ENCODE data around the gene THEM4.

The THEM4 gene

GRCh38 chr1:151847867-151848596, 61.3 kb downstream of the THEM4 start:
- Histone ChIP-seq H3K27ac (ENCODE audit: low read length) (no peak overlapping the region), H3K36me3 (ENCODE audit: control insufficient read depth, insufficient read depth, low read length) (no peaks in the 10 kb centered on the region), H3K27me3 (ENCODE audit: control insufficient read depth, insufficient read depth, low read length) (no peaks in the 10 kb centered on the region), H3K9me3 (ENCODE audit: control insufficient read depth, insufficient read depth, low read length) (no peaks in the 10 kb centered on the region), H3K4me1 (ENCODE audit: control insufficient read depth, insufficient read depth, low read length) (peaks cover 4% of the 10 kb centered on the region; the same call in 1 of the 2 replicates), H3K4me3 (ENCODE audit: low read length) (no peak overlapping the region)
- DNase-seq (ENCODE audit: low read depth, low spot score): no peak
- no CpG with 5 or more reads among the region's 11 CpGs for WGBS (ENCODE audit: insufficient coverage, insufficient read length)

GRCh38 chr1:151846686-151847237, 62.5 kb downstream of the THEM4 start:
- WGBS (ENCODE audit: insufficient coverage, insufficient read length): no CpG with 5 or more reads among the region's 8 CpGs
- H3K4me3 ChIP-seq (ENCODE audit: low read length): no peak overlapping the region
- H3K27ac ChIP-seq (ENCODE audit: low read length): no peak overlapping the region
- no peaks in the 10 kb centered on the region; the same call in 1 of the 2 replicates for H3K27me3 ChIP-seq (ENCODE audit: control insufficient read depth, insufficient read depth, low read length)
- no peak for DNase-seq (ENCODE audit: low read depth, low spot score)
- H3K36me3 ChIP-seq (ENCODE audit: control insufficient read depth, insufficient read depth, low read length): no peaks in the 10 kb centered on the region
- H3K9me3 ChIP-seq (ENCODE audit: control insufficient read depth, insufficient read depth, low read length): no peaks in the 10 kb centered on the region
- peaks cover 4% of the 10 kb centered on the region; the same call in 1 of the 2 replicates for H3K4me1 ChIP-seq (ENCODE audit: control insufficient read depth, insufficient read depth, low read length)

- no peak overlapping the region for H3K27ac ChIP-seq (ENCODE audit: low read length)
- DNase-seq (ENCODE audit: low read depth, low spot score): no peak
These were observed 63.2 kb downstream of the THEM4 start for GRCh38 chr1:151846062-151846568.

GRCh38 chr1:151843398-151843797, 65.9 kb downstream of the THEM4 start:
- no peak for DNase-seq (ENCODE audit: low read depth, low spot score)
- no peak overlapping the region for H3K27ac ChIP-seq (ENCODE audit: low read length)
- WGBS (ENCODE audit: insufficient coverage, insufficient read length): no CpG with 5 or more reads among the region's 2 CpGs
- H3K9me3 ChIP-seq (ENCODE audit: control insufficient read depth, insufficient read depth, low read length): no peaks in the 10 kb centered on the region
- no peak overlapping the region for H3K4me3 ChIP-seq (ENCODE audit: low read length)
- H3K36me3 ChIP-seq (ENCODE audit: control insufficient read depth, insufficient read depth, low read length): no peaks in the 10 kb centered on the region
- H3K27me3 ChIP-seq (ENCODE audit: control insufficient read depth, insufficient read depth, low read length): no peaks in the 10 kb centered on the region; the same call in 1 of the 2 replicates
- H3K4me1 ChIP-seq (ENCODE audit: control insufficient read depth, insufficient read depth, low read length): peaks cover 4% of the 10 kb centered on the region; the same call in 1 of the 2 replicates

More at GRCh38 chr1:151846062-151846568, 63.2 kb downstream of the THEM4 start:
- H3K9me3 ChIP-seq (ENCODE audit: control insufficient read depth, insufficient read depth, low read length): no peaks in the 10 kb centered on the region
- no peaks in the 10 kb centered on the region for H3K36me3 ChIP-seq (ENCODE audit: control insufficient read depth, insufficient read depth, low read length)
- peaks cover 4% of the 10 kb centered on the region; the same call in 1 of the 2 replicates for H3K4me1 ChIP-seq (ENCODE audit: control insufficient read depth, insufficient read depth, low read length)
- no peaks in the 10 kb centered on the region; the same call in 1 of the 2 replicates for H3K27me3 ChIP-seq (ENCODE audit: control insufficient read depth, insufficient read depth, low read length)
- H3K4me3 ChIP-seq (ENCODE audit: low read length): no peak overlapping the region
- no CpG with 5 or more reads among the region's 6 CpGs for WGBS (ENCODE audit: insufficient coverage, insufficient read length)

GRCh38 chr1:151841141-151841540, 68.2 kb downstream of the THEM4 start:
- Histone ChIP-seq H3K27me3 (ENCODE audit: control insufficient read depth, insufficient read depth, low read length) (peaks cover 9% of the 10 kb centered on the region), H3K4me3 (ENCODE audit: low read length) (no peak overlapping the region), H3K36me3 (ENCODE audit: control insufficient read depth, insufficient read depth, low read length) (no peaks in the 10 kb centered on the region), H3K4me1 (ENCODE audit: control insufficient read depth, insufficient read depth, low read length) (peaks cover 1% of the 10 kb centered on the region; the same call in 1 of the 2 replicates), H3K27ac (ENCODE audit: low read length) (no peak overlapping the region), H3K9me3 (ENCODE audit: control insufficient read depth, insufficient read depth, low read length) (no peaks in the 10 kb centered on the region)
- DNase-seq (ENCODE audit: low read depth, low spot score): no peak
- WGBS (ENCODE audit: insufficient coverage, insufficient read length): no CpG with 5 or more reads among the region's 2 CpGs

GRCh38 chr1:151840421-151840820, 68.9 kb downstream of the THEM4 start:
- no peaks in the 10 kb centered on the region for H3K9me3 ChIP-seq (ENCODE audit: control insufficient read depth, insufficient read depth, low read length)
- peak overlapping the region; percentile 32; the same call in 1 of the 2 replicates for H3K4me3 ChIP-seq (ENCODE audit: low read length)
- H3K27ac ChIP-seq (ENCODE audit: low read length): no peak overlapping the region
- H3K36me3 ChIP-seq (ENCODE audit: control insufficient read depth, insufficient read depth, low read length): no peaks in the 10 kb centered on the region
- peaks cover 9% of the 10 kb centered on the region for H3K27me3 ChIP-seq (ENCODE audit: control insufficient read depth, insufficient read depth, low read length)
- H3K4me1 ChIP-seq (ENCODE audit: control insufficient read depth, insufficient read depth, low read length): peaks cover 1% of the 10 kb centered on the region; the same call in 1 of the 2 replicates
- no peak for DNase-seq (ENCODE audit: low read depth, low spot score)

GRCh38 chr1:151839457-151840403, 69.6 kb downstream of the THEM4 start, which contains the start of gene C2CD4D:
Gene C2CD4D (minus strand): TSS chr1:151839820. CDS start chr1:151838989, 831 bp downstream.
- Histone ChIP-seq H3K4me1 (ENCODE audit: control insufficient read depth, insufficient read depth, low read length) (peaks cover 1% of the 10 kb centered on the region; the same call in 1 of the 2 replicates), H3K36me3 (ENCODE audit: control insufficient read depth, insufficient read depth, low read length) (no peaks in the 10 kb centered on the region), H3K9me3 (ENCODE audit: control insufficient read depth, insufficient read depth, low read length) (no peaks in the 10 kb centered on the region), H3K27me3 (ENCODE audit: control insufficient read depth, insufficient read depth, low read length) (peaks cover 9% of the 10 kb centered on the region), H3K4me3 (ENCODE audit: low read length) (peak within 1 kb of the TSS; percentile 32; the same call in 1 of the 2 replicates), H3K27ac (ENCODE audit: low read length) (no peak within 1 kb of the TSS)
- no peak for DNase-seq (ENCODE audit: low read depth, low spot score)
- WGBS (ENCODE audit: insufficient coverage, insufficient read length): no CpG with 5 or more reads among the region's 47 CpGs

GRCh38 chr1:151839082-151839412, 70.3 kb downstream of the THEM4 start:
- Histone ChIP-seq H3K27ac (ENCODE audit: low read length) (no peak overlapping the region), H3K4me3 (ENCODE audit: low read length) (peak overlapping the region; percentile 32; the same call in 1 of the 2 replicates), H3K27me3 (ENCODE audit: control insufficient read depth, insufficient read depth, low read length) (peaks cover 9% of the 10 kb centered on the region), H3K36me3 (ENCODE audit: control insufficient read depth, insufficient read depth, low read length) (no peaks in the 10 kb centered on the region), H3K9me3 (ENCODE audit: control insufficient read depth, insufficient read depth, low read length) (no peaks in the 10 kb centered on the region), H3K4me1 (ENCODE audit: control insufficient read depth, insufficient read depth, low read length) (peaks cover 1% of the 10 kb centered on the region; the same call in 1 of the 2 replicates)
- no peak for DNase-seq (ENCODE audit: low read depth, low spot score)
- WGBS (ENCODE audit: insufficient coverage, insufficient read length): no CpG with 5 or more reads among the region's 16 CpGs

- peak overlapping the region; percentile 32; the same call in 1 of the 2 replicates for H3K4me3 ChIP-seq (ENCODE audit: low read length)
- no CpG with 5 or more reads among the region's 117 CpGs for WGBS (ENCODE audit: insufficient coverage, insufficient read length)
- no peak overlapping the region for H3K27ac ChIP-seq (ENCODE audit: low read length)
- peaks cover 1% of the 10 kb centered on the region; the same call in 1 of the 2 replicates for H3K4me1 ChIP-seq (ENCODE audit: control insufficient read depth, insufficient read depth, low read length)
- H3K27me3 ChIP-seq (ENCODE audit: control insufficient read depth, insufficient read depth, low read length): peaks cover 9% of the 10 kb centered on the region
- no peaks in the 10 kb centered on the region for H3K9me3 ChIP-seq (ENCODE audit: control insufficient read depth, insufficient read depth, low read length)
- H3K36me3 ChIP-seq (ENCODE audit: control insufficient read depth, insufficient read depth, low read length): no peaks in the 10 kb centered on the region
- no peak for DNase-seq (ENCODE audit: low read depth, low spot score)
These were observed 70.9 kb downstream of the THEM4 start for GRCh38 chr1:151838222-151839081.

All from iPS DF 6.9 (cell line).